NCI-H2029 treated with DMSO at 0.1 percent for 48 hours (cell line): ENCODE results near the gene NUP62.
"Not testable (repeated sequence)": the region's sequence is repeated elsewhere in the genome, so short reads cannot be mapped to it uniquely, and the experiment has no call there.

Source experiments
- DNase-seq: peaks from one replicate; lab custom pipeline; 2025; lab: John Stamatoyannopoulos, UW

NUP62 gene

GRCh38 chr19:49925486-49925885 is 3.8 kb downstream of the NUP62 start:
- DNase-seq, result no peak

GRCh38 chr19:49924881-49925210 is 4.5 kb downstream of the NUP62 start:
- DNase-seq, result not testable (repeated sequence)

GRCh38 chr19:49924004-49924880 is 5.1 kb downstream of the NUP62 start:
- no peak for DNase-seq

GRCh38 chr19:49923055-49924003 is 6.0 kb downstream of the NUP62 start:
- DNase-seq, result no peak

GRCh38 chr19:49921871-49922795 is 7.2 kb downstream of the NUP62 start:
- DNase-seq, result no peak

- no peak for DNase-seq
Observed at GRCh38 chr19:49920624-49921363, 8.5 kb downstream of the NUP62 start.

GRCh38 chr19:49918089-49918488 is 11.2 kb downstream of the NUP62 start:
- no peak for DNase-seq

- no peak for DNase-seq
Observed at GRCh38 chr19:49916839-49917733, 12.2 kb downstream of the NUP62 start.

- no peak for DNase-seq
Observed at GRCh38 chr19:49915271-49915670, 14.0 kb downstream of the NUP62 start.

GRCh38 chr19:49913720-49914119 is 15.6 kb downstream of the NUP62 start:
- DNase-seq, result no peak

GRCh38 chr19:49912965-49913685 is 16.2 kb downstream of the NUP62 start:
- no peak for DNase-seq

GRCh38 chr19:49911381-49912145 is 17.7 kb downstream of the NUP62 start:
- DNase-seq, result no peak

GRCh38 chr19:49910179-49910578 is 19.1 kb downstream of the NUP62 start:
- DNase-seq, result no peak

- DNase-seq, result no peak
Observed at GRCh38 chr19:49908480-49909420, 20.6 kb downstream of the NUP62 start.

- no peak for DNase-seq
Observed at GRCh38 chr19:49907745-49908446, 21.4 kb downstream of the NUP62 start.

GRCh38 chr19:49906879-49907564 is 22.3 kb downstream of the NUP62 start:
- DNase-seq, result no peak
